CD4-positive, alpha-beta T cell treated with Interferon alpha-2 for 1 hour (primary cell): ENCODE measurements around the gene ATP5IF1.

ENCODE experiments used
- DNase-seq, 2 donors: peaks; one replicate each; pipeline ENCODE4 v3.0.0-alpha.2; 2020 to 2022

Gene ATP5IF1

DNA sequence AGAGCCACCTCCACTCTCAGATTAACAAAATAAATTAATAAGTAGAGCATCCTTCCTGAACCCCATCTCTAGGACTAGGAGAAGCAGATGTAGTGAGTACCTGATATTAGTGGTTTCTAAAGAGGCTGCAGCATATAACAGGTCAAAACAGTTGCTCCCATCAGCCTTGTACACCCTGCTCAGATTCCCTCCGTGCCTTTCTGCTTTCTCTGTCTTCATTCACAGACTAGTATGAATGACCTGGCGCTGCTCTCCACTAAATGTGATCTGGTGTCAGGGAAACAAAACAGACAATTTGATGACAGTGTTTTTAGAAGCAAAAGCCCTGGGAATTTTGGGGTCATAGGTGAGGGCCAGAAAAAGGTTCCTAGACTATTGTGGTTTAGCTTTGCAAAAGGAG, 31.7 kb downstream of the ATP5IF1 start:
- no peak for DNase-seq

DNA sequence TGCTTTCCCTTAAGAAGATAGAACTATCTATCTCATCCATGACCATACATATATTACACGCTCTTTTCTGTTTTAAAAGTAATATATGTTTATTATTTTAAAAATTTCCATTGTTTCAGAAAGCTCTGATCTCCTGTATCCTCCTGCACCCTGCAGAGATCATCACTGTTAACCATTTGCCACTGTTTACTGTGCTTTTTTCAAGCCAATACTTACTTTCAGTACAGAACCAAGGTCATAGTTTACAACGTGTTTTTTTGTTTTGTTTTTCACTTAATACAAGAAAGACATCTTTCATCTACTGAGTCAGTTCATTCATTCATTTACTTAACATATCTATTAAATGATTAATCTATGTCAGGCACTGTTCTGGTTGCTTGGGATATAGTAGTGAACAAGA, 33.6 kb downstream of the ATP5IF1 start:
- DNase-seq: no peak

DNA sequence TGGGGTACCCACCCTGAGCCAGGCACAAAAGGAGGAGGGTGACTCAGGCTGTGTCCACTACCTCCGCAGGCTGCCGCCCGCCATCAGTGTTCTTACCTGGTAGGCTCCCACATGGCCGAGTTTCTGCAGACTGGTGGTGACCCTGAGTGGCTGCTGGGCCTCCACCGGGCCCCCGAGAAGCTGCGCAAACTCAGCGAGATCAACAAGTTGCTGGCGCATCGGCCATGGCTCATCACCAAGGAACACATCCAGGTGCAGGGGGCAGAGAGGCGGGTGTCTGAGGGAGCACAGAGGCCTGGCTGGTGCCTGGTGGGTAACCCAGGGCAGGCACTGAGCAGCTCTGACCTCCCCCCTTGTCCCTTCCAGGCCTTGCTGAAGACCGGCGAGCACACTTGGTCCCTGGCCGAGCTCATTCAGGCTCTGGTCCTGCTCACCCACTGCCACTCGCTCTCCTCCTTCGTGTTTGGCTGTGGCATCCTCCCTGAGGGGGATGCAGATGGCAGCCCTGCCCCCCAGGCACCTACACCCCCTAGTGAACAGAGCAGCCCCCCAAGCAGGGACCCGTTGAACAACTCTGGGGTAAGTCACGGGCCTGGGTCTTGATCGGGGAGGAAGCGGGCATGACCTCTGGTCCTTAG, 36.4 kb downstream of the ATP5IF1 start:
- no peak for DNase-seq

- DNase-seq: no peak
Observed at GRCh38 chr1:28273216-28273860, 37.4 kb downstream of the ATP5IF1 start.

- DNase-seq: no peak
Observed at GRCh38 chr1:28278763-28279162, 42.8 kb downstream of the ATP5IF1 start.

GRCh38 chr1:28279721-28280120, 43.8 kb downstream of the ATP5IF1 start:
- no peak for DNase-seq

DNA sequence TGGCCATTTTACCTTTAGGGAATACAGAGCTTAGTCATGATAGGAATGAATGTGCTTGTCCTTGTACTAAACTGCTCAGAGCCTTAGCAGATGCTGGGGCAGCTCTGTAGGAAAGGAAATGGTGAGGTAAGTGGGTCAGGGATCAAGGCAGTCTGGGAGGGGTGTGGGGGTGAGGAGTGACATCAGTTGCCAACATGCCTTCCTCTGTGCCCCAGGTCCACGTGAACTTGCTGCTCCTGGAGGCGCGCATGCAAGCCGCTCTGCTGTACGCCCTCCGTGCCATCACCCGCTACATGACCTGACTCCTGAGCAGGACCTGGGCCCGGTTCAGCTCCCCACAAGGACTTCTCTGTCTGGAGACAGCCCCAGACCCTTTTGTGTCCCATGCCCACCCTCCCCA, 44.6 kb downstream of the ATP5IF1 start:
- no peak for DNase-seq

- no peak for DNase-seq
Observed at GRCh38 chr1:28280977-28281381, 45.1 kb downstream of the ATP5IF1 start.

DNA sequence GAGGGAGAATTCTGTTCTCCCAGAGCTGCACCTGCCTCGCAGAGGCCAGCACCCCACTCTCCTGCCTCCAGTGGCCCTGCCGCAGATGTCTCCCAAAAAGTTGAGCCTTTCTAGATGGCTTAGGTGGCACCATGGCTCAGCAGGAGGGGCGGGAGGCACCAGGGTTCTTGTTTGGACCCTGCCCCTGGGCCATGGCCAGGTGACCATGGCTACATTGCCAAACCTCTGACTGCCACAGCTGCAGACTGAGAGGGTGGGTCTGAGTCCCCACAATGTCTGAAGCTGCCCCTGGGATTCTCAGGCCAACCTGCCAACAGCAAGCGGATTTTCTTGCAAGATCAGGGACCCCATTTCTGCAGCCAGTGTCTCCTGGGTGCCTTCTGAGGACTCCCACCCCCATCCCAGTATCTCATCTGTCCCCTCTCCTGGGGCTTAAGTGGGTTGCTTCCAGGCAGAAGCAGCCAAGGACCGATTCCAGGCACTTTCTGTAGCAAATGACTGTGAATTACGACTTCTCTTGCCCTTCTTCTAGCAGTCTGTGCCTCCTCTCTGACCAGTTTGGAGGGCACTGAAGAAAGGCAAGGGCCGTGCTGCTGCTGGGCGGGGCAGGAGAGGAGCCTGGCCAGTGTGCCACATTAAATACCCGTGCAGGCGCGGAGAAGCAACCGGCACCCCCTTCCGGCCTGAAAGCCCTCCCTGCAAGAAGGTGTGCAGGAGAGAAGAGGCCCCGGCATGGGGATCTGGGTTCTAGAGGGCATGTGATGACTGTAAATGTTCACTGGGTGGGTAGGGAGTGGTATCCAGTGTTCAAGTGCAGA, 45.9 kb downstream of the ATP5IF1 start:
- DNase-seq: no peak

- peak in 1 of 2 donors; percentile 15 for DNase-seq
Observed at GRCh38 chr1:28282426-28283407, 46.8 kb downstream of the ATP5IF1 start.

- DNase-seq: no peak
Observed at GRCh38 chr1:28286111-28286510, 50.2 kb downstream of the ATP5IF1 start.
